HCT116 (cell line): Measurements from ENCODE around the gene TACC2. TPM values are rescaled to one million over a fixed set of nuclear protein-coding genes. Genes with fewer than 3 reads are reported as not detected.

Source experiments
- ATAC-seq: fragments of 200-7000 bp; cut with Tn5 transposase; 2 replicates; pipeline ENCODE4 v1.9.1; 2020; ENCODE audit warnings: mild to moderate bottlenecking, moderate library complexity
- BruUV-seq: library from RNA; stranded (reverse); fragments of 400-500 nt; replicated peaks from 2 replicates; lab custom pipeline; 2021; lab: Mats Ljungman, UMichigan
- CTCF ChIA-PET: fragments of 300-600 bp; sonication (Branson Sonifier 250); formaldehyde crosslinking; loops from one replicate; lab custom pipeline; 2021; ENCODE audit warnings: antibody characterized with exemption; lab: Charles Lee
- POLR2A ChIA-PET: fragments of 300-600, 350-600 bp; sonication (Branson Sonifier 250); formaldehyde crosslinking; loops from one replicate; lab custom pipeline; 2021; ENCODE audit warnings: antibody characterized with exemption; lab: Charles Lee
- RAD21 ChIA-PET, 2 experiments: fragments of 300-600 bp; sonication (Branson Sonifier 250); formaldehyde crosslinking; loops; one replicate each; lab custom pipeline; 2023; ENCODE audit warnings: low total read pairs in 2 of 2; ENCODE audit not compliant: uncharacterized antibody in 2 of 2, unreplicated experiment in 2 of 2, low non-redundant PET in 1 of 2; lab: Charles Lee
- DNase-seq: peaks from one replicate; pipeline ENCODE4 v3.0.0-alpha.2; 2010; ENCODE audit warnings: low read depth, low spot score
- H2AFZ ChIP-seq: fragments of 200-600 bp; shearing (Covaris generic), sonication (generic); 2 replicates; pipeline ENCODE4 v1.6.1; 2017; ENCODE audit warnings: low read depth, mixed run types, mixed read lengths, antibody characterized with exemption, low read length; ENCODE audit not compliant: poor library complexity, severe bottlenecking
- H3K27ac ChIP-seq: 2 replicates; pipeline ENCODE4 v1.5.1; 2012; ENCODE audit warnings: low read depth, low read length
- H3K27me3 ChIP-seq: fragments of 200-600 bp; sonication (generic); 2 replicates; pipeline ENCODE4 v1.6.1; 2016; ENCODE audit warnings: mixed run types, low read length, mixed read lengths; ENCODE audit not compliant: insufficient read depth
- H3K36me3 ChIP-seq, 2 experiments: fragments of 200-500 bp in 1 of 2; fragments of 200-600 bp in 1 of 2; sonication (Bioruptor generic) in 1 of 2; sonication (generic) in 1 of 2; 2 replicates each; pipeline versions ENCODE4 v1.5.1 to v1.6.1; 2014 to 2016; ENCODE audit warnings: low read length in 2 of 2, inconsistent platforms in 1 of 2, mixed read lengths in 1 of 2, mixed run types in 1 of 2; ENCODE audit not compliant: insufficient read depth in 2 of 2, control insufficient read depth in 1 of 2
- H3K4me1 ChIP-seq, 2 experiments: fragments of 200-600 bp in 1 of 2; sonication (generic) in 1 of 2; 2 replicates each; pipeline versions ENCODE4 v1.5.1 to v1.6.1; 2012 to 2017; ENCODE audit warnings: low read length in 2 of 2, inconsistent platforms in 1 of 2, mild to moderate bottlenecking in 1 of 2, mixed read lengths in 1 of 2, mixed run types in 1 of 2, moderate library complexity in 1 of 2; ENCODE audit not compliant: insufficient read depth in 2 of 2, control insufficient read depth in 1 of 2
- H3K4me2 ChIP-seq: fragments of 200-600 bp; sonication (generic); 2 replicates; pipeline ENCODE4 v1.6.1; 2017; ENCODE audit warnings: mixed run types, low read length, mixed read lengths
- H3K4me3 ChIP-seq, 2 experiments: fragments of 200-600 bp in 1 of 2; sonication (generic) in 1 of 2; replicated peaks in 1 of 2; 2 replicates each; pipeline ENCODE4 v1.5.1; 2011 to 2016; ENCODE audit warnings: low read length in 2 of 2, control low read depth in 1 of 2, low read depth in 1 of 2, mild to moderate bottlenecking in 1 of 2, mixed read lengths in 1 of 2, mixed run types in 1 of 2
- H3K79me2 ChIP-seq: fragments of 200-600 bp; sonication (generic); 2 replicates; pipeline ENCODE4 v1.6.1; 2017; ENCODE audit warnings: mild to moderate bottlenecking, mixed run types, low read length, moderate library complexity, mixed read lengths; ENCODE audit not compliant: insufficient read depth
- H3K9ac ChIP-seq: fragments of 200-600 bp; sonication (generic); 2 replicates; pipeline ENCODE4 v1.6.1; 2016; ENCODE audit warnings: low read length, mixed read lengths
- H3K9me2 ChIP-seq: fragments of 200-600 bp; sonication (generic), shearing (Covaris generic); 2 replicates; pipeline ENCODE4 v1.6.1; 2017; ENCODE audit warnings: mixed run types, mild to moderate bottlenecking, moderate library complexity; ENCODE audit not compliant: insufficient read depth
- H3K9me3 ChIP-seq, 2 experiments: fragments of 200-500 bp in 1 of 2; fragments of 200-600 bp in 1 of 2; sonication (Bioruptor generic) in 1 of 2; sonication (generic) in 1 of 2; 2 replicates each; pipeline ENCODE4 v1.6.1; 2014 to 2017; ENCODE audit warnings: low read length in 2 of 2, mixed read lengths in 2 of 2, inconsistent platforms in 1 of 2, low read depth in 1 of 2, mild to moderate bottlenecking in 1 of 2, mixed run types in 1 of 2, moderate library complexity in 1 of 2; ENCODE audit not compliant: control insufficient read depth in 1 of 2, insufficient read depth in 1 of 2
- H4K20me1 ChIP-seq: fragments of 200-600 bp; sonication (generic), shearing (Covaris generic); 2 replicates; pipeline ENCODE4 v1.6.1; 2017; ENCODE audit warnings: mixed run types, mild to moderate bottlenecking, moderate library complexity; ENCODE audit not compliant: insufficient read depth
- ATF3 ChIP-seq: IDR thresholded peaks from 2 replicates; pipeline ENCODE4 v1.6.1; 2012
- FOSL1 ChIP-seq: IDR thresholded peaks from 2 replicates; pipeline ENCODE4 v1.6.1; 2012; ENCODE audit warnings: low read depth
- JUND ChIP-seq: IDR thresholded peaks from 2 replicates; pipeline ENCODE4 v1.6.1; 2012
- MAX ChIP-seq: IDR thresholded peaks from 2 replicates; pipeline ENCODE4 v1.6.1; 2012
- SP1 ChIP-seq: IDR thresholded peaks from 2 replicates; pipeline ENCODE4 v1.6.1; 2012; ENCODE audit warnings: low read depth
- ZBTB33 ChIP-seq: IDR thresholded peaks from 2 replicates; pipeline ENCODE4 v1.6.1; 2011; ENCODE audit warnings: mild to moderate bottlenecking, low read length, moderate library complexity; ENCODE audit not compliant: insufficient replicate concordance; ENCODE audit errors: extremely low read depth
- ZNF274 ChIP-seq: fragments of 200-500 bp; sonication (Bioruptor generic); IDR thresholded peaks from 2 replicates; pipeline ENCODE4 v1.6.1; 2014; ENCODE audit warnings: mild to moderate bottlenecking, low read depth, low read length, inconsistent platforms
- intact Hi-C: fragments of 100-400 bp; cut with micrococcal nuclease; formaldehyde crosslinking; loops from 2 replicates; pipeline ENCODE4 v1.10.0; 2022
- total RNA-seq: library from RNA; stranded (reverse); gene quantifications from one replicate; pipeline ENCODE4 v1.2.1, GENCODE V29; 2021; ENCODE audit not compliant: unreplicated experiment

Gene TACC2
- total RNA-seq, 1 experiment from 2014 or later: 38.6 TPM

GRCh38 chr10:122285506-122286444, 296.8 kb downstream of the TACC2 start (continued):
- TF ChIP-seq ATF3: no peak

- Histone ChIP-seq H3K9me2 (no peaks in the 10 kb centered on the region), H3K4me2 (peak overlapping the region; percentile 31), H4K20me1 (no peaks in the 10 kb centered on the region), H3K27me3 (no peaks in the 10 kb centered on the region), H3K36me3 (no peaks in the 10 kb centered on the region), H3K4me3 (no peak overlapping the region), H3K9me3 (no peaks in the 10 kb centered on the region), H3K4me1 (peaks cover 4 to 15% of the 10 kb centered on the region in 2 experiments), H3K79me2 (no peaks in the 10 kb centered on the region), H3K27ac (no peak overlapping the region), H2AFZ (no peak overlapping the region), H3K9ac (no peak overlapping the region)
- ATAC-seq (peak; percentile 89), DNase-seq (no peak)
- intact Hi-C loops: no loop called here
- ChIA-PET CTCF (interaction anchor here (0.8 to 2.0 kb wide), 3 partner anchors 11 to 279 kb away, joined by 3 to 9 read pairs (median 6); no protein-coding TSS in a partner anchor), RAD21 (interaction anchor here in 1 of 2 experiments (1.3 kb wide), 1 partner anchor 12 kb away, joined by 3 read pairs; no protein-coding TSS in a partner anchor), POLR2A (no interaction called here)
- TF ChIP-seq ZBTB33 (no peak), ZNF274 (no peak), MAX (0 out of 2 replicates have a peak, but pooled peaks have one; percentile 30), JUND (peak; percentile 45), SP1 (peak; percentile 32; the same call in 1 of the 2 replicates), FOSL1 (peak; percentile 63)
- BruUV-seq: no TSS peak
These were observed 297.9 kb downstream of the TACC2 start for GRCh38 chr10:122286867-122287266.
